Measurements from ENCODE around the gene DDX42. TPM values are rescaled to one million over a fixed set of nuclear protein-coding genes. Genes with fewer than 3 reads are reported as not detected.

The DDX42 gene
- polyA plus RNA-seq, 1 donor from 2014 or later, result 115 TPM

DNA sequence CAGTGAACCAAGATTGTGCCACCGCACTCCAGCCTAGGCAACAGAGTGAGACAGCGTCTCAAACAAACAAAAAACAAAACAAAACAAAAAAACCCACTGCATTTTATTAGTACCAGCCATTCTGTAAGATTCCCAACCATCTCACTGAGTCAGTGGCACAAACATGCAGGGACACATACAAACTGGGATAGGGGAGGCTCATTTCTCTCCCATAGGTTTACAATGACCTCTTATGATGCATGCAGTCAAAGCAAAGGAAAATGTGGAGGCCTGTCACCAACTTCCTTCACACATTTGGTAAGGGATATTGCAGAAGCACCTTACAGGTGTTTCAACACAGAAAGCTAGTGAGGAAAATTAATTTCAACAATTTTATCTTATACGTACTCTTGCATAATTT is 19.9 kb upstream of the DDX42 start (continued):
- no peak for TF ChIP-seq TAF1 (IDR thresholded peaks at IDR 0.05; ENCODE audit: low read depth)
- no peak for TF ChIP-seq RAD21 (conservative IDR thresholded peaks at IDR 0.05)
- no peak for TF ChIP-seq SMC3 (conservative IDR thresholded peaks at IDR 0.05; ENCODE audit: poor library complexity)
- no peak for TF ChIP-seq EP300 (conservative IDR thresholded peaks at IDR 0.05; ENCODE audit: poor library complexity, severe bottlenecking)

DNA sequence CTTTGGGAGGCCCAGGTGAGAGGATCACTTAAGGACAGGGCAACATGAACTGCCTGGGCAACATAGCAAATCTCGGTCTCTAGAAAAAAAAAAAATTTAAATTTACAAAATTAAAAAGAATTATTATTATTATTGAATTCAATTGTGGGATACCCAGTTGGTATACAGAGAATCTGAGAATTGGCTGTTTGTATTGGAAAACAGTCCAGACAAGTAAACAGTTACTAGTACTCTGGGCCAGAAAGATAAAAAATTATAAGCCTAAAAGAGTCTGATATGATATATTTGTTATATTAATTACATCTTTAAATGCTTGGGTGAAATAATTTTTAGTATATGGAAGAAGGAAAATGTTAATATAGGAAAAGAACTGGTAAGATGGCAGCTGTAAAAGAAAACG is 15.5 kb upstream of the DDX42 start:
- Histone ChIP-seq H3F3A (ENCODE audit: insufficient read depth, low read length, poor library complexity, severe bottlenecking) (no peaks in the 10 kb centered on the region), H3K9ac (ENCODE audit: low read length) (no peak overlapping the region), H3K36me3 (ENCODE audit: insufficient read depth, low read length) (peaks cover 8% of the 10 kb centered on the region), H2AFZ (ENCODE audit: low read depth, low read length) (no peak overlapping the region), H3K79me2 (replicated peaks; ENCODE audit: insufficient read depth, low read length) (no peaks in the 10 kb centered on the region), H3K27me3 (ENCODE audit: insufficient read depth, low read depth, low read length) (no peaks in the 10 kb centered on the region), H4K20me1 (ENCODE audit: insufficient read depth) (no peaks in the 10 kb centered on the region), H3K4me3 (ENCODE audit: low read length) (no peak overlapping the region), H3K9me3 (ENCODE audit: low read length) (no peaks in the 10 kb centered on the region), H3K9me2 (ENCODE audit: insufficient read depth, low read length) (no peaks in the 10 kb centered on the region), H3K27ac (ENCODE audit: low read length) (no peak overlapping the region), H3K4me2 (ENCODE audit: low read length) (no peak overlapping the region)
- TF ChIP-seq RAD21 (conservative IDR thresholded peaks at IDR 0.05) (no peak), SMC3 (conservative IDR thresholded peaks at IDR 0.05; ENCODE audit: poor library complexity) (no peak), EZH2 (IDR thresholded peaks at IDR 0.05; ENCODE audit: borderline replicate concordance, insufficient read depth, low read length, poor library complexity, severe bottlenecking) (no peak), MXI1 (conservative IDR thresholded peaks at IDR 0.05; ENCODE audit: poor library complexity, severe bottlenecking) (no peak), TAF1 (IDR thresholded peaks at IDR 0.05; ENCODE audit: low read depth) (no peak), POLR2AphosphoS5 (IDR thresholded peaks at IDR 0.05) (no peak), EP300 (conservative IDR thresholded peaks at IDR 0.05; ENCODE audit: poor library complexity, severe bottlenecking) (no peak)
- TF ChIP-seq, protein P1, sequence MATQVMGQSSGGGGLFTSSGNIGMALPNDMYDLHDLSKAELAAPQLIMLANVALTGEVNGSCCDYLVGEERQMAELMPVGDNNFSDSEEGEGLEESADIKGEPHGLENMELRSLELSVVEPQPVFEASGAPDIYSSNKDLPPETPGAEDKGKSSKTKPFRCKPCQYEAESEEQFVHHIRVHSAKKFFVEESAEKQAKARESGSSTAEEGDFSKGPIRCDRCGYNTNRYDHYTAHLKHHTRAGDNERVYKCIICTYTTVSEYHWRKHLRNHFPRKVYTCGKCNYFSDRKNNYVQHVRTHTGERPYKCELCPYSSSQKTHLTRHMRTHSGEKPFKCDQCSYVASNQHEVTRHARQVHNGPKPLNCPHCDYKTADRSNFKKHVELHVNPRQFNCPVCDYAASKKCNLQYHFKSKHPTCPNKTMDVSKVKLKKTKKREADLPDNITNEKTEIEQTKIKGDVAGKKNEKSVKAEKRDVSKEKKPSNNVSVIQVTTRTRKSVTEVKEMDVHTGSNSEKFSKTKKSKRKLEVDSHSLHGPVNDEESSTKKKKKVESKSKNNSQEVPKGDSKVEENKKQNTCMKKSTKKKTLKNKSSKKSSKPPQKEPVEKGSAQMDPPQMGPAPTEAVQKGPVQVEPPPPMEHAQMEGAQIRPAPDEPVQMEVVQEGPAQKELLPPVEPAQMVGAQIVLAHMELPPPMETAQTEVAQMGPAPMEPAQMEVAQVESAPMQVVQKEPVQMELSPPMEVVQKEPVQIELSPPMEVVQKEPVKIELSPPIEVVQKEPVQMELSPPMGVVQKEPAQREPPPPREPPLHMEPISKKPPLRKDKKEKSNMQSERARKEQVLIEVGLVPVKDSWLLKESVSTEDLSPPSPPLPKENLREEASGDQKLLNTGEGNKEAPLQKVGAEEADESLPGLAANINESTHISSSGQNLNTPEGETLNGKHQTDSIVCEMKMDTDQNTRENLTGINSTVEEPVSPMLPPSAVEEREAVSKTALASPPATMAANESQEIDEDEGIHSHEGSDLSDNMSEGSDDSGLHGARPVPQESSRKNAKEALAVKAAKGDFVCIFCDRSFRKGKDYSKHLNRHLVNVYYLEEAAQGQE (IDR thresholded peaks at IDR 0.05; ENCODE audit: borderline replicate concordance), result no peak
- TF ChIP-seq, protein P2, sequence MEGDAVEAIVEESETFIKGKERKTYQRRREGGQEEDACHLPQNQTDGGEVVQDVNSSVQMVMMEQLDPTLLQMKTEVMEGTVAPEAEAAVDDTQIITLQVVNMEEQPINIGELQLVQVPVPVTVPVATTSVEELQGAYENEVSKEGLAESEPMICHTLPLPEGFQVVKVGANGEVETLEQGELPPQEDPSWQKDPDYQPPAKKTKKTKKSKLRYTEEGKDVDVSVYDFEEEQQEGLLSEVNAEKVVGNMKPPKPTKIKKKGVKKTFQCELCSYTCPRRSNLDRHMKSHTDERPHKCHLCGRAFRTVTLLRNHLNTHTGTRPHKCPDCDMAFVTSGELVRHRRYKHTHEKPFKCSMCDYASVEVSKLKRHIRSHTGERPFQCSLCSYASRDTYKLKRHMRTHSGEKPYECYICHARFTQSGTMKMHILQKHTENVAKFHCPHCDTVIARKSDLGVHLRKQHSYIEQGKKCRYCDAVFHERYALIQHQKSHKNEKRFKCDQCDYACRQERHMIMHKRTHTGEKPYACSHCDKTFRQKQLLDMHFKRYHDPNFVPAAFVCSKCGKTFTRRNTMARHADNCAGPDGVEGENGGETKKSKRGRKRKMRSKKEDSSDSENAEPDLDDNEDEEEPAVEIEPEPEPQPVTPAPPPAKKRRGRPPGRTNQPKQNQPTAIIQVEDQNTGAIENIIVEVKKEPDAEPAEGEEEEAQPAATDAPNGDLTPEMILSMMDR (IDR thresholded peaks at IDR 0.05; ENCODE audit: poor library complexity, severe bottlenecking), result no peak

GRCh38 chr17:63760771-63761539 is 13.0 kb upstream of the DDX42 start:
- peaks cover 5% of the 10 kb centered on the region for H3K79me2 ChIP-seq (replicated peaks; ENCODE audit: insufficient read depth, low read length)
- H2AFZ ChIP-seq (ENCODE audit: low read depth, low read length), result no peak overlapping the region
- no peaks in the 10 kb centered on the region for H3F3A ChIP-seq (ENCODE audit: insufficient read depth, low read length, poor library complexity, severe bottlenecking)
- no peak overlapping the region for H3K27ac ChIP-seq (ENCODE audit: low read length)
- no peaks in the 10 kb centered on the region for H3K9me3 ChIP-seq (ENCODE audit: low read length)
- H3K4me2 ChIP-seq (ENCODE audit: low read length), result no peak overlapping the region
- TF ChIP-seq TAF1 (IDR thresholded peaks at IDR 0.05; ENCODE audit: low read depth), result no peak
- TF ChIP-seq SMC3 (conservative IDR thresholded peaks at IDR 0.05; ENCODE audit: poor library complexity), result no peak
- no peak for TF ChIP-seq RAD21 (conservative IDR thresholded peaks at IDR 0.05)
- no peaks in the 10 kb centered on the region for H3K9me2 ChIP-seq (ENCODE audit: insufficient read depth, low read length)
- peaks cover 3% of the 10 kb centered on the region for H3K36me3 ChIP-seq (ENCODE audit: insufficient read depth, low read length)
- no peak overlapping the region for H3K4me3 ChIP-seq (ENCODE audit: low read length)
- no peak overlapping the region for H3K9ac ChIP-seq (ENCODE audit: low read length)
- H4K20me1 ChIP-seq (ENCODE audit: insufficient read depth), result no peaks in the 10 kb centered on the region
- no peaks in the 10 kb centered on the region for H3K27me3 ChIP-seq (ENCODE audit: insufficient read depth, low read depth, low read length)
